K562 (cell line): ENCODE measurements around the gene PARD3B. TPM values are rescaled to one million over a fixed set of nuclear protein-coding genes. Genes with fewer than 3 reads are reported as not detected.

Source experiments
- ATAC-seq: fragments of 200-7000 bp; cut with Tn5 transposase; 3 replicates; pipeline ENCODE4 v1.9.1; 2020; ENCODE audit warnings: moderate library complexity
- BruUV-seq: library from RNA; stranded (reverse); fragments of 400-500 nt; replicated peaks from 2 replicates; lab custom pipeline; 2021; lab: Mats Ljungman, UMichigan
- CTCF ChIA-PET: fragments of 300-600 bp; formaldehyde crosslinking; extraction: SDS; loops from one replicate; lab custom pipeline; 2021; ENCODE audit warnings: low intra/inter-chr PET ratio; lab: Yijun Ruan, JAX
- POLR2A ChIA-PET: fragments of 300-600, 350-650 bp; sonication (Branson Sonifier 250); formaldehyde crosslinking; extraction: SDS; loops from one replicate; lab custom pipeline; 2021; ENCODE audit warnings: antibody characterized with exemption, inconsistent platforms; lab: Yijun Ruan, JAX
- DNase-seq, 4 experiments: peaks; one replicate each; pipeline versions ENCODE4 v3.0.0 to v3.0.0-alpha.2; 2011 to 2018; ENCODE audit warnings: low spot score in 3 of 4, mixed read lengths in 3 of 4; ENCODE audit errors: extremely low read depth in 1 of 4
- FAIRE-seq: peaks from 2 replicates; lab custom pipeline; 2011; peaks lifted over from hg19 to GRCh38; lab: Jason Lieb, UNC
- H2AFZ ChIP-seq: 2 replicates; pipeline ENCODE4 v1.6.0; 2011; ENCODE audit warnings: low read depth, low read length, control low read depth, inconsistent platforms
- H3K27ac ChIP-seq: fragments of 200-600 bp; 3 replicates; pipeline ENCODE4 v1.8.0; 2011; ENCODE audit warnings: low read depth, mild to moderate bottlenecking, control low read depth, inconsistent platforms, low read length, moderate library complexity, mixed read lengths; ENCODE audit errors: extremely low read depth
- H3K27me3 ChIP-seq, 2 experiments: fragments of 300-600 bp in 1 of 2; 2 replicates in 1 of 2; 3 replicates in 1 of 2; pipeline versions ENCODE4 v1.6.0 to v1.8.0; 2011; ENCODE audit warnings: inconsistent platforms in 2 of 2, low read length in 2 of 2, mild to moderate bottlenecking in 1 of 2, mixed read lengths in 1 of 2, moderate library complexity in 1 of 2; ENCODE audit not compliant: control insufficient read depth in 2 of 2, insufficient read depth in 2 of 2
- H3K36me3 ChIP-seq: fragments of 300-600 bp; 3 replicates; pipeline ENCODE4 v1.8.0; 2011; ENCODE audit warnings: mild to moderate bottlenecking, low read length, inconsistent platforms; ENCODE audit not compliant: control insufficient read depth, insufficient read depth
- H3K4me1 ChIP-seq, 2 experiments: fragments of 200-600 bp in 1 of 2; replicated peaks in 1 of 2; 2 replicates in 1 of 2; 3 replicates in 1 of 2; pipeline versions ENCODE4 v1.5.1 to v1.8.0; 2011; ENCODE audit warnings: inconsistent platforms in 2 of 2, low read length in 2 of 2, mild to moderate bottlenecking in 1 of 2, mixed read lengths in 1 of 2, moderate library complexity in 1 of 2; ENCODE audit not compliant: control insufficient read depth in 2 of 2, insufficient read depth in 2 of 2
- H3K4me2 ChIP-seq: 2 replicates; pipeline ENCODE4 v1.6.1; 2011; ENCODE audit warnings: low read length, control low read depth, inconsistent platforms, mixed read lengths; ENCODE audit not compliant: insufficient read depth
- H3K4me3 ChIP-seq: fragments of 200-600 bp; sonication (generic), shearing (Covaris generic); 2 replicates; pipeline ENCODE4 v1.5.1; 2016; ENCODE audit warnings: control low read depth, inconsistent platforms
- H3K79me2 ChIP-seq: fragments of 200-600 bp; 3 replicates; pipeline ENCODE4 v1.8.0; 2011; ENCODE audit warnings: low read length, inconsistent platforms; ENCODE audit not compliant: control insufficient read depth, insufficient read depth
- H3K9ac ChIP-seq, 2 experiments: 2 replicates each; pipeline versions ENCODE4 v1.6.0 to v1.6.1; 2011; ENCODE audit warnings: low read depth in 2 of 2, low read length in 2 of 2, control low read depth in 1 of 2, inconsistent platforms in 1 of 2, mild to moderate bottlenecking in 1 of 2, mixed read lengths in 1 of 2; ENCODE audit not compliant: insufficient read depth in 1 of 2
- H3K9me1 ChIP-seq: one replicate; pipeline ENCODE4 v1.6.0; 2011; ENCODE audit warnings: inconsistent platforms, mild to moderate bottlenecking, low read length, moderate library complexity; ENCODE audit not compliant: control insufficient read depth, insufficient read depth
- H3K9me3 ChIP-seq: replicated peaks from 2 replicates; pipeline ENCODE4 v1.5.1; 2011; ENCODE audit warnings: low read depth, low read length, inconsistent platforms; ENCODE audit not compliant: control insufficient read depth, insufficient read depth
- H4K20me1 ChIP-seq: replicated peaks from 2 replicates; pipeline ENCODE4 v1.6.1; 2011; ENCODE audit warnings: low read length, inconsistent platforms, mixed read lengths; ENCODE audit not compliant: control insufficient read depth, insufficient read depth
- BRD9 ChIP-seq: fragments of 450-650 bp; IDR thresholded peaks from 2 replicates; pipeline ENCODE4 v1.6.1; 2018; ENCODE audit warnings: low read depth; ENCODE audit not compliant: partially characterized antibody
- CAMTA2 ChIP-seq: fragments of 250-450 bp; sonication (Bioruptor Pico); conservative IDR thresholded peaks from 2 replicates; pipeline ENCODE4 v1.5.1; 2022
- GTF2A2 ChIP-seq: IDR thresholded peaks from 2 replicates; pipeline ENCODE4 v1.6.1; 2016; ENCODE audit warnings: mild to moderate bottlenecking, missing genetic modification characterization, missing compliant biosample characterization
- HDAC2 ChIP-seq: fragments of 450-650 bp; IDR thresholded peaks from 2 replicates; pipeline ENCODE4 v1.6.1; 2016; ENCODE audit warnings: mild to moderate bottlenecking
- KAT7 ChIP-seq: sonication (generic); formaldehyde crosslinking; IDR thresholded peaks from 2 replicates; pipeline ENCODE4 v1.8.0; 2022; ENCODE audit warnings: missing genetic modification reagents, mild to moderate bottlenecking, borderline replicate concordance
- NUFIP1 ChIP-seq: fragments of 450-650 bp; IDR thresholded peaks from 2 replicates; pipeline ENCODE4 v1.6.1; 2018; ENCODE audit not compliant: partially characterized antibody
- PHB2 ChIP-seq: fragments of 450-650 bp; IDR thresholded peaks from 2 replicates; pipeline ENCODE4 v1.6.1; 2017; ENCODE audit warnings: low read depth
- SLC30A9 ChIP-seq: fragments of 250-450 bp; sonication (Bioruptor Pico); IDR thresholded peaks from 2 replicates; pipeline ENCODE4 v1.8.0; 2022; ENCODE audit warnings: mild to moderate bottlenecking, moderate library complexity
- SMAD4 ChIP-seq: fragments of 250-450 bp; sonication (Bioruptor Pico); conservative IDR thresholded peaks from 2 replicates; pipeline ENCODE4 v1.8.0; 2021; ENCODE audit warnings: inconsistent platforms, mild to moderate bottlenecking, moderate library complexity
- ZBTB1 ChIP-seq: sonication (generic); formaldehyde crosslinking; IDR thresholded peaks from 2 replicates; pipeline ENCODE4 v1.8.1; 2023; ENCODE audit warnings: missing genetic modification reagents, low read depth, mild to moderate bottlenecking, borderline replicate concordance
- ZBTB34 ChIP-seq: fragments of 250-450 bp; sonication (Bioruptor Pico); IDR thresholded peaks from 2 replicates; pipeline ENCODE4 v1.8.0; 2021; ENCODE audit warnings: mild to moderate bottlenecking, moderate library complexity
- ZNF668 ChIP-seq: fragments of 250-450 bp; sonication (Bioruptor Pico); IDR thresholded peaks from 2 replicates; pipeline ENCODE4 v1.8.0; 2022; ENCODE audit warnings: mild to moderate bottlenecking, inconsistent platforms
- WGBS: fragments of 100-300 bp; shearing (Covaris generic); methylation state at CpG from one replicate; pipeline ENCODE4 v1.1.6; 2016; ENCODE audit warnings: low coverage, mixed read lengths; ENCODE audit not compliant: insufficient coverage; ENCODE audit errors: missing lambda C conversion rate; 5-methylcytosine and 5-hydroxymethylcytosine counted together
- in situ Hi-C: fragments of 300-500 bp; cut with MboI; formaldehyde crosslinking; loops from 4 replicates; pipeline ENCODE4 v1.15.0; 2018; ENCODE audit warnings: inconsistent platforms, mixed read lengths
- intact Hi-C: fragments of 100-400 bp; cut with micrococcal nuclease; formaldehyde crosslinking; loops from 2 replicates; pipeline ENCODE4 v1.14.2; 2022
- polyA plus RNA-seq, 8 experiments: library from polyadenylated mRNA; depleted of rRNA in 4 of 8; stranded (reverse) in 5 of 8; unstranded in 3 of 8; fragments of >200 nt; fragmentation: Nextera tagmentation in 2 of 8; fragmentation: Illumina TruSeq in 1 of 8; extraction: Ambion mirVana in 2 of 8; extraction: Trizol in 1 of 8; gene quantifications; 2 replicates each; pipeline versions ENCODE4 v1.2.1 to v1.2.3, GENCODE V29; 2011 to 2014; ENCODE audit warnings: inconsistent platforms in 1 of 8, missing spikeins in 1 of 8
- total RNA-seq, 7 experiments: library from RNA; depleted of rRNA in 6 of 7; stranded (reverse); fragments of >200 nt in 6 of 7; fragmentation: Illumina TruSeq in 2 of 7; extraction: Trizol in 2 of 7; gene quantifications; 2 replicates each; pipeline versions ENCODE4 v1.2.1 to v1.2.3, GENCODE V29; 2011 to 2021; ENCODE audit warnings: low replicate concordance in 1 of 7
- TF ChIP-seq, protein P1 (sequence below): fragments of 250-450 bp; sonication (Bioruptor Pico); IDR thresholded peaks from 2 replicates; pipeline ENCODE4 v1.4.0; 2020; ENCODE audit warnings: mild to moderate bottlenecking
- TF ChIP-seq, protein P2 (sequence below): fragments of 200-800 bp; sonication (Bioruptor generic); IDR thresholded peaks from 2 replicates; pipeline ENCODE4 v1.6.1; 2016; ENCODE audit warnings: missing genetic modification characterization, missing compliant biosample characterization
- TF ChIP-seq, protein P3 (sequence below): fragments of 450-650 bp; formaldehyde crosslinking; IDR thresholded peaks from 2 replicates; pipeline ENCODE4 v1.4.0; 2022; ENCODE audit warnings: missing genetic modification characterization

PARD3B gene
- total and polyA plus RNA-seq, 9 of the 15 experiments (the other 6 are each of a cell fraction or from before 2014, with no cell fraction given): 0.15 to 3.0 (median 1.1) TPM

DNA sequence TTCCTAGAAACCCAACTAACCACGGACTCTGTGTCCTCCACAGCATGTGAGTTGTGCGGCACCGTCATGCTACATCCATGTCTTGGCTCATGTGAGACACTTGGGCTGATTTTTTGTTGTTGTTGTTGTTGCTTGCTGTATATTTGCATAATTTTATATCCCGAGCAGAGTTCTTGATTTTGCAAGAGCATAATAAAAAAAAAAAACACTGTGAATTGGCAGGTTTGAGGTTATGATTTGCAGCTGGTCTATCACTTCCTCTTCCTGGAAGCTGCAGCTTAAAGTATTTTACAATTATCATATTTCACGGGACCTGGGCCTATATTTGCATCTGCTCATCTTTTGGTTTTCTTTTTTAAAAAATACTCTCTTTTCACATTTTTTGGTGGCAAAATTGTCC, 994.8 kb downstream of the PARD3B start:
- intact Hi-C loops (no loop called here), in situ Hi-C loops (no loop called here)
- H3K27me3 ChIP-seq: no peaks in the 10 kb centered on the region
- H2AFZ ChIP-seq: no peak overlapping the region
- H3K9me1 ChIP-seq: no peaks in the 10 kb centered on the region
- no peak overlapping the region for H3K27ac ChIP-seq
- H4K20me1 ChIP-seq: no peaks in the 10 kb centered on the region
- no peak overlapping the region for H3K4me3 ChIP-seq
- no peaks in the 10 kb centered on the region for H3K4me1 ChIP-seq
- CTCF ChIA-PET: no interaction called here
- no peaks in the 10 kb centered on the region for H3K79me2 ChIP-seq
- no peaks in the 10 kb centered on the region for H3K9me3 ChIP-seq
- H3K9ac ChIP-seq: no peak overlapping the region
- POLR2A ChIA-PET: no interaction called here
- BruUV-seq: no TSS peak
- DNase-seq (no peak), ATAC-seq (no peak), FAIRE-seq (no peak)
- no peaks in the 10 kb centered on the region for H3K36me3 ChIP-seq
- 0% methylated on average over 4 of the region's 5 CpGs for WGBS
- no peak overlapping the region for H3K4me2 ChIP-seq
- no peak for TF ChIP-seq ZBTB1 (CRISPR knock-in tag)
- TF ChIP-seq, protein P1, sequence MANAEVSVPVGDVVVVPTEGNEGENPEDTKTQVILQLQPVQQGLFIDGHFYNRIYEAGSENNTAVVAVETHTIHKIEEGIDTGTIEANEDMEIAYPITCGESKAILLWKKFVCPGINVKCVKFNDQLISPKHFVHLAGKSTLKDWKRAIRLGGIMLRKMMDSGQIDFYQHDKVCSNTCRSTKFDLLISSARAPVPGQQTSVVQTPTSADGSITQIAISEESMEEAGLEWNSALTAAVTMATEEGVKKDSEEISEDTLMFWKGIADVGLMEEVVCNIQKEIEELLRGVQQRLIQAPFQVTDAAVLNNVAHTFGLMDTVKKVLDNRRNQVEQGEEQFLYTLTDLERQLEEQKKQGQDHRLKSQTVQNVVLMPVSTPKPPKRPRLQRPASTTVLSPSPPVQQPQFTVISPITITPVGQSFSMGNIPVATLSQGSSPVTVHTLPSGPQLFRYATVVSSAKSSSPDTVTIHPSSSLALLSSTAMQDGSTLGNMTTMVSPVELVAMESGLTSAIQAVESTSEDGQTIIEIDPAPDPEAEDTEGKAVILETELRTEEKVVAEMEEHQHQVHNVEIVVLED (CRISPR knock-in tag): no peak
- TF ChIP-seq, protein P2, sequence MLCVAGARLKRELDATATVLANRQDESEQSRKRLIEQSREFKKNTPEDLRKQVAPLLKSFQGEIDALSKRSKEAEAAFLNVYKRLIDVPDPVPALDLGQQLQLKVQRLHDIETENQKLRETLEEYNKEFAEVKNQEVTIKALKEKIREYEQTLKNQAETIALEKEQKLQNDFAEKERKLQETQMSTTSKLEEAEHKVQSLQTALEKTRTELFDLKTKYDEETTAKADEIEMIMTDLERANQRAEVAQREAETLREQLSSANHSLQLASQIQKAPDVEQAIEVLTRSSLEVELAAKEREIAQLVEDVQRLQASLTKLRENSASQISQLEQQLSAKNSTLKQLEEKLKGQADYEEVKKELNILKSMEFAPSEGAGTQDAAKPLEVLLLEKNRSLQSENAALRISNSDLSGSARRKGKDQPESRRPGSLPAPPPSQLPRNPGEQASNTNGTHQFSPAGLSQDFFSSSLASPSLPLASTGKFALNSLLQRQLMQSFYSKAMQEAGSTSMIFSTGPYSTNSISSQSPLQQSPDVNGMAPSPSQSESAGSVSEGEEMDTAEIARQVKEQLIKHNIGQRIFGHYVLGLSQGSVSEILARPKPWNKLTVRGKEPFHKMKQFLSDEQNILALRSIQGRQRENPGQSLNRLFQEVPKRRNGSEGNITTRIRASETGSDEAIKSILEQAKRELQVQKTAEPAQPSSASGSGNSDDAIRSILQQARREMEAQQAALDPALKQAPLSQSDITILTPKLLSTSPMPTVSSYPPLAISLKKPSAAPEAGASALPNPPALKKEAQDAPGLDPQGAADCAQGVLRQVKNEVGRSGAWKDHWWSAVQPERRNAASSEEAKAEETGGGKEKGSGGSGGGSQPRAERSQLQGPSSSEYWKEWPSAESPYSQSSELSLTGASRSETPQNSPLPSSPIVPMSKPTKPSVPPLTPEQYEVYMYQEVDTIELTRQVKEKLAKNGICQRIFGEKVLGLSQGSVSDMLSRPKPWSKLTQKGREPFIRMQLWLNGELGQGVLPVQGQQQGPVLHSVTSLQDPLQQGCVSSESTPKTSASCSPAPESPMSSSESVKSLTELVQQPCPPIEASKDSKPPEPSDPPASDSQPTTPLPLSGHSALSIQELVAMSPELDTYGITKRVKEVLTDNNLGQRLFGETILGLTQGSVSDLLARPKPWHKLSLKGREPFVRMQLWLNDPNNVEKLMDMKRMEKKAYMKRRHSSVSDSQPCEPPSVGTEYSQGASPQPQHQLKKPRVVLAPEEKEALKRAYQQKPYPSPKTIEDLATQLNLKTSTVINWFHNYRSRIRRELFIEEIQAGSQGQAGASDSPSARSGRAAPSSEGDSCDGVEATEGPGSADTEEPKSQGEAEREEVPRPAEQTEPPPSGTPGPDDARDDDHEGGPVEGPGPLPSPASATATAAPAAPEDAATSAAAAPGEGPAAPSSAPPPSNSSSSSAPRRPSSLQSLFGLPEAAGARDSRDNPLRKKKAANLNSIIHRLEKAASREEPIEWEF (CRISPR knock-in tag): no peak
- no peak for TF ChIP-seq CAMTA2
- no peak for TF ChIP-seq BRD9
- TF ChIP-seq HDAC2: no peak
- no peak for TF ChIP-seq GTF2A2 (tag)
- TF ChIP-seq PHB2: no peak
- no peak for TF ChIP-seq ZNF668 (CRISPR knock-in tag)
- no peak for TF ChIP-seq SLC30A9 (CRISPR knock-in tag)
- TF ChIP-seq SMAD4: no peak
- no peak for TF ChIP-seq NUFIP1
- no peak for TF ChIP-seq ZBTB34 (CRISPR knock-in tag)
- TF ChIP-seq KAT7 (CRISPR knock-in tag): no peak
- TF ChIP-seq, protein P3, sequence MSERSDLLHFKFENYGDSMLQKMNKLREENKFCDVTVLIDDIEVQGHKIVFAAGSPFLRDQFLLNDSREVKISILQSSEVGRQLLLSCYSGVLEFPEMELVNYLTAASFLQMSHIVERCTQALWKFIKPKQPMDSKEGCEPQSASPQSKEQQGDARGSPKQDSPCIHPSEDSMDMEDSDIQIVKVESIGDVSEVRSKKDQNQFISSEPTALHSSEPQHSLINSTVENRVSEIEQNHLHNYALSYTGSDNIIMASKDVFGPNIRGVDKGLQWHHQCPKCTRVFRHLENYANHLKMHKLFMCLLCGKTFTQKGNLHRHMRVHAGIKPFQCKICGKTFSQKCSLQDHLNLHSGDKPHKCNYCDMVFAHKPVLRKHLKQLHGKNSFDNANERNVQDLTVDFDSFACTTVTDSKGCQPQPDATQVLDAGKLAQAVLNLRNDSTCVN: no peak
